ENCODE measurements around the gene OTUD3. TPM values are rescaled to one million over a fixed set of nuclear protein-coding genes. Genes with fewer than 3 reads are reported as not detected.

Gene OTUD3, protein sequence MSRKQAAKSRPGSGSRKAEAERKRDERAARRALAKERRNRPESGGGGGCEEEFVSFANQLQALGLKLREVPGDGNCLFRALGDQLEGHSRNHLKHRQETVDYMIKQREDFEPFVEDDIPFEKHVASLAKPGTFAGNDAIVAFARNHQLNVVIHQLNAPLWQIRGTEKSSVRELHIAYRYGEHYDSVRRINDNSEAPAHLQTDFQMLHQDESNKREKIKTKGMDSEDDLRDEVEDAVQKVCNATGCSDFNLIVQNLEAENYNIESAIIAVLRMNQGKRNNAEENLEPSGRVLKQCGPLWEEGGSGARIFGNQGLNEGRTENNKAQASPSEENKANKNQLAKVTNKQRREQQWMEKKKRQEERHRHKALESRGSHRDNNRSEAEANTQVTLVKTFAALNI
- total RNA-seq, result 2.6 and 3.5 TPM in 2 replicates

DNA sequence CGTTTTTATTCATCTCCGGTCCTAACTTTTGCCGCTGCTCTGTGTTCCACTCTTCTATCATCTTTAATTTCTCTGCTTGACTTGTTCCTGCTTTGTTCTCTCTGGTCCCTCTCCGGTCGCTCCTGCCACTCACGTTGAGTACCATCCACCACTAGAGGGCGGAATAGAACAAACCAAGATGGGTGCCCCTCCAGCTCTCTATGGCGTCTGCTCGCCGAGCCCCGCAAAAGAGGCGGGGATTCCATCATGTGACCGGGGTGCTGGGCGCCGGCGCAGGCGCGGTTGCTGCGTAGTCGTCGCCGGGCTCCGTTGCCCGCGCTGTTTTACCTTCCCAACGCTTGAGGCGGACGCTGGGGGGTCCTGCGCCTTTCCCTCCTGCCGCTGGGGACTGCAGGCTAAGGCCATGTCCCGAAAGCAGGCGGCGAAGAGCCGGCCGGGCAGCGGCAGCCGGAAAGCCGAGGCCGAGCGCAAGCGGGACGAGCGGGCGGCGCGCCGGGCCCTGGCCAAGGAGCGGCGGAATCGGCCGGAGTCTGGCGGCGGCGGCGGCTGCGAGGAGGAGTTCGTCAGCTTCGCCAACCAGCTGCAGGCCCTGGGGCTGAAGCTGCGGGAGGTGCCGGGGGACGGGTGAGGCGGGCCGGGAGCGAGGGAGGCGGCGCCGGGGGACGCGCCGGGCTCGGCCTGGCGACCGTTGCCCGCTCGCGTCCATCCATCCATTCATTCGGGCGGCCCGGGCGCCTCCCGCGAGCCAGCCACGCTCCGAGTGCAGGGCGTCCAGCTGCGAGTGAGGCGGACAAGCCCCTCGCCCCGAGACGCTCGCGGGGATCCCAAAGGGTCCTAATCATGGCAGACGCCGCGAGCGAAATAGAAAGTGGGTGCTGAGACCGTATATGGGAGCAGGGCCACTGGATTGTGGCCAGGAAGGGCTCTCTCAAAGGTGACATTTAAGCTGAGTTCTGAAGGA, at the start of gene OTUD3:
Gene OTUD3, plus strand, starts transcription at position 285 of the 961 bp plus-strand sequence. Its CDS starts 119 bp downstream, at position 404.
- peak; percentile 79 for DNase-seq (ENCODE audit: low read depth)
- TF ChIP-seq, protein P1, sequence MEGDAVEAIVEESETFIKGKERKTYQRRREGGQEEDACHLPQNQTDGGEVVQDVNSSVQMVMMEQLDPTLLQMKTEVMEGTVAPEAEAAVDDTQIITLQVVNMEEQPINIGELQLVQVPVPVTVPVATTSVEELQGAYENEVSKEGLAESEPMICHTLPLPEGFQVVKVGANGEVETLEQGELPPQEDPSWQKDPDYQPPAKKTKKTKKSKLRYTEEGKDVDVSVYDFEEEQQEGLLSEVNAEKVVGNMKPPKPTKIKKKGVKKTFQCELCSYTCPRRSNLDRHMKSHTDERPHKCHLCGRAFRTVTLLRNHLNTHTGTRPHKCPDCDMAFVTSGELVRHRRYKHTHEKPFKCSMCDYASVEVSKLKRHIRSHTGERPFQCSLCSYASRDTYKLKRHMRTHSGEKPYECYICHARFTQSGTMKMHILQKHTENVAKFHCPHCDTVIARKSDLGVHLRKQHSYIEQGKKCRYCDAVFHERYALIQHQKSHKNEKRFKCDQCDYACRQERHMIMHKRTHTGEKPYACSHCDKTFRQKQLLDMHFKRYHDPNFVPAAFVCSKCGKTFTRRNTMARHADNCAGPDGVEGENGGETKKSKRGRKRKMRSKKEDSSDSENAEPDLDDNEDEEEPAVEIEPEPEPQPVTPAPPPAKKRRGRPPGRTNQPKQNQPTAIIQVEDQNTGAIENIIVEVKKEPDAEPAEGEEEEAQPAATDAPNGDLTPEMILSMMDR (conservative IDR thresholded peaks at IDR 0.05; ENCODE audit: low read depth, low read length), result peak; percentile 92
- H3K4me3 ChIP-seq (ENCODE audit: low read depth, low read length), result peak within 1 kb of the TSS; percentile 98

DNA sequence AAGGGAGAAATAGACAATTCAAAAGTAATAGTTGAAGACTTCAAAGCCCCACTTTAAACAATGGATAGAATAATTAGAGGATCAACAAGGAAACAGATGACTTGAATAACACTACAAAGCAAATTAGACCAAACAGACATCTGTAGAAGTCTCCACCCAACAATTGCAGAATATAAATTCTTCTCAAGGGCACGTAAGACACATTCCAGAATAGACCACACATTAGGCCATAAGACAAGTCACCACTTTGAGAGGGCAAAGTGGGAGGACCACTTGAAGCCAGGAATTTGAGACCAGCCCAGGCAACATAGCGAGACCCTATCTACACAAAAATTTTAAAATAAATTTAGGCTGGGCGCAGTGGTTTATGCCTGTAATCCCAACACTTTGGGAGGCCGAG, 46.6 kb upstream of the OTUD3 start:
- no peak overlapping the region for H3K4me3 ChIP-seq (ENCODE audit: low read depth, low read length)
- no peak for DNase-seq (ENCODE audit: low read depth)
- TF ChIP-seq, protein P1 (conservative IDR thresholded peaks at IDR 0.05; ENCODE audit: low read depth, low read length), result no peak

DNA sequence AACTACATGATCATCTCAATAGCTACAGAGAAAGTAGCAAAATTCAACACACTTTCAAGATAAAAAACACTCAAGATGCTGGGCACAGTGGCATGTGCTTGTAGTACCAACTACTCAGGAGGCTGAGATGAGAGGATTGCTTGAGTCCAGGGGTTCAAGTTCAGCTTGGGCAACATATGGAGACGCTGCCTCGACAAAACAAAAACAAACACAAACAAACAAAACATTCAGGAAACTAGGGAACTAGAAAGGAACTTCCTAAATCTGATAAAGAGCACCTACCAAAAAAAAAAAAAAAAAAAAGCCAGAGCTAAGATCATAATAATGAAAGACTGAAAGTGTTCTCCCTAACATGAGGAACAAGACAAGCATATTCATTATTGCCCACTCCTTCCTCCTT, 44.3 kb upstream of the OTUD3 start:
- TF ChIP-seq, protein P1 (conservative IDR thresholded peaks at IDR 0.05; ENCODE audit: low read depth, low read length), result no peak
- no peak for DNase-seq (ENCODE audit: low read depth)
- H3K4me3 ChIP-seq (ENCODE audit: low read depth, low read length), result no peak overlapping the region

DNA sequence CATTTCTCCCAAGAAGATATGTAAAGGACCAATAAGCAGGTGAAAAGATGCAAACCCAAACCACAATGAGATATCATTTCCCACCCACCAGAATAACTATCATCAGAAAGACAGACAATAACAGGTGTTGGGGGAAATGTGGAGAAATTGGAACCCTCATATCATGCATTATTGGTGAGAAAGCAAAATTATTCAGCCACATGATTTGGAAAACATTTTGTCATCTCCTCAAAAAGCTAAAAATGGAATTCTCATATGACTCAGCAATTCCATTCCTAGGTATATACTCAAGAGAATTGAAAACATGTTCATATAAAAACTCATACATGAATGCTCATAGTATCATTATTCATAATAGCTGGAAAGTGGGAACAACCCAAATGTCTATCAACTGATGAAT, 42.0 kb upstream of the OTUD3 start:
- no peak overlapping the region for H3K4me3 ChIP-seq (ENCODE audit: low read depth, low read length)
- no peak for DNase-seq (ENCODE audit: low read depth)
- TF ChIP-seq, protein P1 (conservative IDR thresholded peaks at IDR 0.05; ENCODE audit: low read depth, low read length), result no peak

DNA sequence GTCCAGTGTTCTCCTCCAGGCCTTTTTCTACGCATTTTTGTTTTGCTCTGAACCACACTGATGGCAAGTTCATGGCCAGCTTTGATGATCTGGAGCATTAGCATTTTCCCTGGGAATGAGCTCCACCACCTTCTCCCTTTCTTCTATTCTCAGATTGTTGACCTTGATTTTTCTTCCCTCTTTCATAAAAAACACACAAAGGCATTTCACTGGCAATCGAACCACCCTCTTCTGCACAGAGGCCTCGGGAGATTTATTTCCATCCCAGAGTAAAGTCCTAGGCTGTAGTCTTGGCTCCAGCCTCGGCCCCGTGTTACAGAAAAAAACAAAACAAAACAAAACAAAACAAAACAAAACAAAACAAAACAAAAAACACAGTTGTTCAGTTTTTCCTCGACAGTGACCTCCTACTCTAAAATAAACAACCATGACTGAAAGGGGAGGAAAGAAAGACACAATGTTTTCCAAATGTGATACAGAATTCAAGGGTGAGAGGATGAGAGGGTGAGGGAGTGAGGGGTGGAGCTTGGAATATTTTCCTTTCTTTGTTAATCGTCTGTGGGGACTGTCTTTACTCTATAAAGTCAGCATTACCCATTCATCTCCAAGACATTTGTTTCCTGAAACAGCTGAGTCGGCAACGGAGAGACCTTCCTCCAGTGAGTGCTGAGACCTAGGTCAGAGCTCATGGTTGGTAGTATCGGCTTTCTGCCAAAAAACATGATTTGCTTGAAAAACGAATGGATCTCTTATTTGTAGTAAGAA, 37.3 kb upstream of the OTUD3 start:
- H3K4me3 ChIP-seq (ENCODE audit: low read depth, low read length), result no peak overlapping the region
- DNase-seq (ENCODE audit: low read depth), result no peak
- TF ChIP-seq, protein P1 (conservative IDR thresholded peaks at IDR 0.05; ENCODE audit: low read depth, low read length), result no peak

DNA sequence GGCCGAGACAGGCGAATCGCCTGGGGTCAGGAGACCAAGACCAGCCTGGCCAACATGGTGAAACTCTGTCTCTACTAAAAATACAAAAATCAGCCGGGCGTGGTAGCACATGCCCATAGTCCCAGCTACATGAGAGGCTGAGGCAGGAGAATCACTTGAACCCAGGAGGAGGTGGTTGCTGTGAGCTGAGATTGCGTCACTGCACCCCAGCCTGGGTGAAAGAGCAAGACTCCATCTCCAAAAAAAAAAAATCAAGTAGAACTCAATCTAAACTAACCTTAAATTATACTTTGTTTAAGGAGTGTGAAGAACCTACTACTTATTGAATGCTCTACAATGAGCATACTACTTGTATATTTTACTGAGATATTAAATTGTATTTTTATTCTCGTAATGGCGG, 36.6 kb upstream of the OTUD3 start:
- no peak overlapping the region for H3K4me3 ChIP-seq (ENCODE audit: low read depth, low read length)
- DNase-seq (ENCODE audit: low read depth), result no peak
- TF ChIP-seq, protein P1 (conservative IDR thresholded peaks at IDR 0.05; ENCODE audit: low read depth, low read length), result no peak

Measured in epithelial cell of proximal tubule (primary cell).